A549 (cell line): ENCODE data around the gene LUZP1.

Experiments
- CTCF ChIP-seq: fragments of >200 bp; sonication (Bioruptor Twin); formaldehyde crosslinking; IDR thresholded peaks from 3 replicates; pipeline ENCODE4 v1.5.1; 2016
- ZFP36 ChIP-seq: fragments of 450-650 bp; IDR thresholded peaks from 2 replicates; pipeline ENCODE4 v1.6.1; 2014; ENCODE audit warnings: borderline replicate concordance; ENCODE audit not compliant: partially characterized antibody

- no peak for TF ChIP-seq ZFP36
- TF ChIP-seq CTCF, result no peak
Observed at GRCh38 chr1:23198373-23198772, 29.7 kb upstream of the LUZP1 start.
